NCI-H510A treated with DMSO at 0.1 percent for 48 hours (cell line): ENCODE results near the gene HEXD.

Source experiments
- DNase-seq: peaks from one replicate; lab custom pipeline; 2025; lab: John Stamatoyannopoulos, UW

The HEXD gene

GRCh38 chr17:82415336-82415735 is 2.8 kb upstream of the HEXD start:
- DNase-seq, result no peak

- no peak for DNase-seq
Observed at GRCh38 chr17:82415786-82416185, 2.4 kb upstream of the HEXD start.

- no peak for DNase-seq
Observed at GRCh38 chr17:82416264-82416663, 1.9 kb upstream of the HEXD start.

GRCh38 chr17:82416771-82417170 is 1.4 kb upstream of the HEXD start:
- DNase-seq, result no peak

- DNase-seq, result no peak
Observed at GRCh38 chr17:82419540-82419939, 1.4 kb downstream of the HEXD start.

GRCh38 chr17:82424001-82424862 is 6.1 kb downstream of the HEXD start:
- DNase-seq, result no peak

GRCh38 chr17:82424863-82425159 is 6.7 kb downstream of the HEXD start:
- no peak for DNase-seq

GRCh38 chr17:82428546-82428945 is 10.4 kb downstream of the HEXD start:
- no peak for DNase-seq

GRCh38 chr17:82429824-82430223 is 11.7 kb downstream of the HEXD start:
- no peak for DNase-seq

GRCh38 chr17:82432017-82432416 is 13.9 kb downstream of the HEXD start:
- DNase-seq, result no peak

GRCh38 chr17:82433560-82434215 is 15.5 kb downstream of the HEXD start:
- DNase-seq, result no peak

- DNase-seq, result no peak
Observed at GRCh38 chr17:82434216-82434565, 16.0 kb downstream of the HEXD start.

- DNase-seq, result no peak
Observed at GRCh38 chr17:82435103-82435502, 17.0 kb downstream of the HEXD start.

- no peak for DNase-seq
Observed at GRCh38 chr17:82435601-82436583, 17.7 kb downstream of the HEXD start.

- DNase-seq, result no peak
Observed at GRCh38 chr17:82436601-82437324, 18.6 kb downstream of the HEXD start.

GRCh38 chr17:82437325-82437668 is 19.1 kb downstream of the HEXD start:
- DNase-seq, result no peak

GRCh38 chr17:82438401-82439193 is 20.4 kb downstream of the HEXD start:
- no peak for DNase-seq

- DNase-seq, result no peak
Observed at GRCh38 chr17:82439194-82439828, 21.2 kb downstream of the HEXD start.

- DNase-seq, result no peak
Observed at GRCh38 chr17:82439829-82440365, 21.8 kb downstream of the HEXD start.

GRCh38 chr17:82440469-82440981 is 22.4 kb downstream of the HEXD start:
- DNase-seq, result no peak
